ENCODE data around the gene ZNF445.

GRCh38 chr3:44414517-44415090 lies 62.9 kb downstream of the ZNF445 start:
- no peak for TF ChIP-seq NFIC (IDR thresholded peaks at IDR 0.05)
- no peak for TF ChIP-seq TEAD4 (IDR thresholded peaks at IDR 0.05)
- no peak for TF ChIP-seq RAD21 (IDR thresholded peaks at IDR 0.05; ENCODE audit: low read depth)
- TF ChIP-seq CEBPB (IDR thresholded peaks at IDR 0.05) = no peak
- no peak for TF ChIP-seq TAF1 (IDR thresholded peaks at IDR 0.05; ENCODE audit: low read depth)
- TF ChIP-seq CREB1 (IDR thresholded peaks at IDR 0.05; ENCODE audit: low read depth) = no peak
- TF ChIP-seq REST (IDR thresholded peaks at IDR 0.05; ENCODE audit: low read depth) = no peak
